Right atrium auricular region (tissue), 2 donors: ENCODE measurements around the gene LPP. TPM values are rescaled to one million over a fixed set of nuclear protein-coding genes. Genes with fewer than 3 reads are reported as not detected.

Experiments used
- DNase-seq: peaks from one replicate; pipeline ENCODE4 v3.0.0-alpha.2; 2019; ENCODE audit warnings: low spot score
- H3K27ac ChIP-seq, 2 donors: fragments of 200-600 bp; sonication (generic); 1 replicate in 1 of 2; 2 replicates in 1 of 2; pipeline ENCODE4 v1.5.1; 2016 to 2019
- H3K27me3 ChIP-seq, 2 donors: fragments of 200-600 bp; sonication (generic); one replicate each; pipeline versions ENCODE4 v1.5.1 to v1.6.0; 2017 to 2019
- H3K36me3 ChIP-seq: fragments of 200-600 bp; sonication (generic); one replicate; pipeline ENCODE4 v1.5.1; 2016
- H3K4me1 ChIP-seq, 2 donors: fragments of 200-600 bp; sonication (generic); one replicate each; pipeline versions ENCODE4 v1.5.1 to v1.6.0; 2017 to 2019
- H3K4me3 ChIP-seq, 2 donors: fragments of 200-600 bp; sonication (generic); 1 replicate in 1 of 2; 2 replicates in 1 of 2; pipeline ENCODE4 v1.5.1; 2017 to 2019; ENCODE audit warnings: mild to moderate bottlenecking in 1 of 2, moderate library complexity in 1 of 2
- H3K9me3 ChIP-seq, 2 donors: fragments of 200-600 bp; sonication (generic); one replicate each; pipeline ENCODE4 v1.5.1; 2019
- CTCF ChIP-seq, 2 donors: fragments of 200-600 bp; sonication (generic); IDR thresholded peaks; one replicate each; pipeline ENCODE4 v1.5.1; 2019; ENCODE audit warnings: antibody characterized with exemption in 2 of 2
- total RNA-seq, 2 donors: library from RNA; depleted of rRNA; stranded (reverse); fragments of >200 nt; gene quantifications; one replicate each; pipeline ENCODE4 v1.1.0, GENCODE V29; 2016

LPP gene
- total RNA-seq, 2 donors from 2014 or later = 117 to 186 TPM

GRCh38 chr3:188915127-188915526 is 761.2 kb downstream of the LPP start:
- no peaks in the 10 kb centered on the region for H3K27me3 ChIP-seq
- peaks cover 0 to 2% of the 10 kb centered on the region in 2 donors for H3K9me3 ChIP-seq
- H3K36me3 ChIP-seq = no peaks in the 10 kb centered on the region
- TF ChIP-seq CTCF (IDR thresholded peaks at IDR 0.05) = no peak
- H3K27ac ChIP-seq = no peak overlapping the region
- H3K4me3 ChIP-seq = no peak overlapping the region
- H3K4me1 ChIP-seq = peaks cover 0 to 14% of the 10 kb centered on the region in 2 donors
- no peak for DNase-seq

GRCh38 chr3:188916934-188917401 is 763.0 kb downstream of the LPP start:
- DNase-seq = no peak
- no peak for TF ChIP-seq CTCF (IDR thresholded peaks at IDR 0.05)
- no peak overlapping the region for H3K27ac ChIP-seq
- no peaks in the 10 kb centered on the region for H3K36me3 ChIP-seq
- H3K9me3 ChIP-seq = peaks cover 0 to 2% of the 10 kb centered on the region in 2 donors
- no peaks in the 10 kb centered on the region for H3K27me3 ChIP-seq
- no peak overlapping the region for H3K4me3 ChIP-seq
- peaks cover 0 to 14% of the 10 kb centered on the region in 2 donors for H3K4me1 ChIP-seq

GRCh38 chr3:188918093-188918492 is 764.1 kb downstream of the LPP start:
- Histone ChIP-seq H3K9me3 (peaks cover 0 to 1% of the 10 kb centered on the region in 2 donors), H3K36me3 (no peaks in the 10 kb centered on the region), H3K27ac (no peak overlapping the region), H3K4me3 (no peak overlapping the region), H3K27me3 (no peaks in the 10 kb centered on the region), H3K4me1 (peaks cover 0 to 14% of the 10 kb centered on the region in 2 donors)
- no peak for DNase-seq
- no peak for TF ChIP-seq CTCF (IDR thresholded peaks at IDR 0.05)

- Histone ChIP-seq H3K27me3 (no peaks in the 10 kb centered on the region), H3K36me3 (no peaks in the 10 kb centered on the region), H3K4me3 (no peak overlapping the region), H3K27ac (no peak overlapping the region), H3K4me1 (no peaks in the 10 kb centered on the region), H3K9me3 (no peaks in the 10 kb centered on the region)
- TF ChIP-seq CTCF (IDR thresholded peaks at IDR 0.05) = no peak
- no peak for DNase-seq
Observed at GRCh38 chr3:188923671-188924070, 769.7 kb downstream of the LPP start.

GRCh38 chr3:188925376-188925775 is 771.4 kb downstream of the LPP start:
- H3K27ac ChIP-seq = no peak overlapping the region
- DNase-seq = no peak
- H3K4me1 ChIP-seq = no peaks in the 10 kb centered on the region
- no peak overlapping the region for H3K4me3 ChIP-seq
- no peak for TF ChIP-seq CTCF (IDR thresholded peaks at IDR 0.05)
- no peaks in the 10 kb centered on the region for H3K27me3 ChIP-seq
- no peaks in the 10 kb centered on the region for H3K9me3 ChIP-seq
- H3K36me3 ChIP-seq = no peaks in the 10 kb centered on the region

- Histone ChIP-seq H3K9me3 (no peaks in the 10 kb centered on the region), H3K27ac (no peak overlapping the region), H3K36me3 (no peaks in the 10 kb centered on the region), H3K27me3 (no peaks in the 10 kb centered on the region), H3K4me3 (no peak overlapping the region), H3K4me1 (no peaks in the 10 kb centered on the region)
- no peak for DNase-seq
- no peak for TF ChIP-seq CTCF (IDR thresholded peaks at IDR 0.05)
Observed at GRCh38 chr3:188926111-188926510, 772.2 kb downstream of the LPP start.
